HT-29 (cell line): Measurements from ENCODE around the gene ACTL6B. TPM values are rescaled to one million over a fixed set of nuclear protein-coding genes. Genes with fewer than 3 reads are reported as not detected.
"Not testable (repeated sequence)": the region's sequence is repeated elsewhere in the genome, so short reads cannot be mapped to it uniquely, and the experiment has no call there.

ENCODE experiments used
- DNase-seq: peaks from one replicate; pipeline ENCODE4 v3.0.0-alpha.2; 2015; ENCODE audit warnings: low spot score
- total RNA-seq: library from RNA; depleted of rRNA; stranded (reverse); fragments of >200 nt; shearing (Covaris generic); gene quantifications from 2 replicates; pipeline ENCODE4 v1.2.3, GENCODE V29; 2014

The ACTL6B gene
- total RNA-seq, 1 experiment from 2014 or later, result 0.13 TPM

- DNase-seq, result no peak
These were observed 15.4 kb upstream of the ACTL6B start for GRCh38 chr7:100671353-100672327.

- no peak for DNase-seq
These were observed 13.8 kb upstream of the ACTL6B start for GRCh38 chr7:100670074-100670473.

- not testable (repeated sequence) for DNase-seq
These were observed 12.9 kb upstream of the ACTL6B start for GRCh38 chr7:100669106-100669505.

- DNase-seq, result no peak
These were observed 11.8 kb upstream of the ACTL6B start for GRCh38 chr7:100668069-100668449.

- no peak for DNase-seq
These were observed 11.3 kb upstream of the ACTL6B start for GRCh38 chr7:100667331-100668068.

GRCh38 chr7:100665168-100665726, 9.0 kb upstream of the ACTL6B start:
- no peak for DNase-seq

- DNase-seq, result not testable (repeated sequence)
These were observed 6.0 kb upstream of the ACTL6B start for GRCh38 chr7:100662194-100662776.

GRCh38 chr7:100654908-100655831, 1.1 kb downstream of the ACTL6B start:
- DNase-seq, result no peak

- no peak for DNase-seq
These were observed 6.3 kb downstream of the ACTL6B start for GRCh38 chr7:100649826-100650565.

- DNase-seq, result peak; percentile 58
These were observed 13.7 kb downstream of the ACTL6B start for GRCh38 chr7:100642534-100642907.

GRCh38 chr7:100641860-100642533, 14.3 kb downstream of the ACTL6B start:
- DNase-seq, result no peak

GRCh38 chr7:100641463-100641859, 14.8 kb downstream of the ACTL6B start, which contains the start of gene TFR2:
Gene TFR2, minus strand, starts transcription at chr7:100641552. Its CDS starts 43 bp downstream, at chr7:100641509.
- DNase-seq, result no peak

- no peak for DNase-seq
These were observed 15.5 kb downstream of the ACTL6B start for GRCh38 chr7:100640517-100641440.

- DNase-seq, result no peak
These were observed 16.2 kb downstream of the ACTL6B start for GRCh38 chr7:100639995-100640516.

GRCh38 chr7:100632951-100633717, 23.1 kb downstream of the ACTL6B start:
- DNase-seq, result peak; percentile 56

- no peak for DNase-seq
These were observed 26.2 kb downstream of the ACTL6B start for GRCh38 chr7:100630066-100630465.

- DNase-seq, result peak; percentile 71
These were observed 27.0 kb downstream of the ACTL6B start for GRCh38 chr7:100629117-100629716.
